Upper lobe of right lung (tissue), 1 donor: ENCODE results near the gene CCDC157. TPM values are rescaled to one million over a fixed set of nuclear protein-coding genes. Genes with fewer than 3 reads are reported as not detected.

Experiments
- total RNA-seq: library from RNA; stranded (reverse); fragmentation: NEBNext Ultra II Directional; extraction: Animal tissue kit (Norgen Biotek cat#: 25700); gene quantifications from one replicate; pipeline ENCODE4 v1.2.1, GENCODE V29; 2021
- donor health status: DM: no; HTN: yes; CAD: no; lungs with severe emphysema.

The CCDC157 gene
- total RNA-seq, 1 donor from 2014 or later, result 2.7 TPM

Other genes with a start within 250 kb of the CCDC157 start
- gene LIF, start 110.2 kb upstream of the CCDC157 start, total RNA-seq, result 6.9 TPM
- 1.6 TPM for gene OSM, start 90.2 kb upstream of the CCDC157 start, total RNA-seq
- gene CASTOR1, start 67.5 kb upstream of the CCDC157 start, total RNA-seq, result 15.9 TPM
- 29.6 TPM for gene TBC1D10A, start 30.1 kb upstream of the CCDC157 start, total RNA-seq
- gene SF3A1, start 113 bp upstream of the CCDC157 start, total RNA-seq, result 164 TPM
- 16.5 TPM for gene RNF215, start 30.4 kb downstream of the CCDC157 start, total RNA-seq
- 7.1 TPM for gene SEC14L2, start 40.0 kb downstream of the CCDC157 start, total RNA-seq
- 11.3 TPM for gene MTFP1, start 68.8 kb downstream of the CCDC157 start, total RNA-seq
- not detected for gene SEC14L3, start 115.0 kb downstream of the CCDC157 start, total RNA-seq
- 16.8 TPM for gene SEC14L4, start 148.7 kb downstream of the CCDC157 start, total RNA-seq
- 17.2 TPM for gene SEC14L6, start 189.7 kb downstream of the CCDC157 start, total RNA-seq
- 2.5 TPM for gene GAL3ST1, start 217.7 kb downstream of the CCDC157 start, total RNA-seq
- gene PES1, start 234.9 kb downstream of the CCDC157 start, total RNA-seq, result 46.5 TPM